A673 (cell line): ENCODE measurements around the gene PSMA2. TPM values are rescaled to one million over a fixed set of nuclear protein-coding genes. Genes with fewer than 3 reads are reported as not detected.
A peak's percentile ranks its signal among the peaks of the same experiment; 100 is the strongest.
"Not testable (repeated sequence)": the region's sequence is repeated elsewhere in the genome, so short reads cannot be mapped to it uniquely, and the experiment has no call there.

Experiments used
- BruUV-seq: library from RNA; stranded (reverse); fragments of 400-500 nt; replicated peaks from 2 replicates; lab custom pipeline; 2021; lab: Mats Ljungman, UMichigan
- CTCF ChIA-PET: fragments of 300-600 bp; sonication (Branson Sonifier 250); formaldehyde crosslinking; loops from one replicate; lab custom pipeline; 2022; ENCODE audit warnings: antibody characterized with exemption; lab: Charles Lee
- POLR2A ChIA-PET: fragments of 300-600 bp; sonication (Branson Sonifier 250); formaldehyde crosslinking; loops from one replicate; lab custom pipeline; 2022; ENCODE audit warnings: antibody characterized with exemption; ENCODE audit not compliant: low non-redundant PET; lab: Charles Lee
- DNase-seq: peaks from one replicate; pipeline ENCODE4 v3.0.0-alpha.2; 2015; ENCODE audit warnings: low spot score
- H3K27ac ChIP-seq: fragments of 200-600 bp; sonication (generic); 2 replicates; pipeline ENCODE4 v1.5.1; 2016; ENCODE audit warnings: mixed run types, low read depth, mild to moderate bottlenecking, mixed read lengths, antibody characterized with exemption, low read length; ENCODE audit not compliant: poor library complexity, severe bottlenecking
- H3K27me3 ChIP-seq: fragments of 200-600 bp; sonication (generic); replicated peaks from 2 replicates; pipeline ENCODE4 v1.6.1; 2017; ENCODE audit warnings: mixed run types, low read depth, mild to moderate bottlenecking, mixed read lengths, antibody characterized with exemption, low read length; ENCODE audit not compliant: insufficient read depth, poor library complexity
- H3K36me3 ChIP-seq: fragments of 200-600 bp; sonication (generic); 2 replicates; pipeline ENCODE4 v1.6.1; 2016; ENCODE audit warnings: mixed run types, mild to moderate bottlenecking, mixed read lengths, antibody characterized with exemption, low read length; ENCODE audit not compliant: insufficient read depth, poor library complexity, severe bottlenecking
- H3K4me1 ChIP-seq: fragments of 200-600 bp; sonication (generic); 2 replicates; pipeline ENCODE4 v1.6.1; 2017; ENCODE audit warnings: mixed run types, mild to moderate bottlenecking, mixed read lengths, antibody characterized with exemption, low read length; ENCODE audit not compliant: insufficient read depth, poor library complexity, severe bottlenecking
- H3K4me3 ChIP-seq: fragments of 200-600 bp; sonication (generic); 2 replicates; pipeline ENCODE4 v1.5.1; 2016; ENCODE audit warnings: low read depth, mixed run types, mild to moderate bottlenecking, mixed read lengths, low read length; ENCODE audit not compliant: poor library complexity, severe bottlenecking
- H3K9me3 ChIP-seq: fragments of 200-600 bp; sonication (generic); 2 replicates; pipeline ENCODE4 v1.6.1; 2016; ENCODE audit warnings: mixed run types, low read depth, mild to moderate bottlenecking, mixed read lengths, antibody characterized with exemption, low read length; ENCODE audit not compliant: poor library complexity, severe bottlenecking
- EZH2 ChIP-seq: fragments of 200-600 bp; sonication (generic); IDR thresholded peaks from 2 replicates; pipeline ENCODE4 v1.6.1; 2017; ENCODE audit warnings: borderline replicate concordance, low read depth, mild to moderate bottlenecking, mixed read lengths, antibody characterized with exemption, low read length; ENCODE audit not compliant: poor library complexity, severe bottlenecking
- intact Hi-C: fragments of 100-400 bp; cut with micrococcal nuclease; formaldehyde crosslinking; loops from one replicate; pipeline ENCODE4 v1.10.0; 2022; ENCODE audit not compliant: unreplicated experiment
- total RNA-seq: library from RNA; stranded (reverse); gene quantifications from 2 replicates; pipeline ENCODE4 v1.2.3, GENCODE V29; 2021
- TF ChIP-seq, protein P1 (sequence below): fragments of 300-800, 200-600 bp; sonication (generic); conservative IDR thresholded peaks from 2 replicates; pipeline ENCODE4 v1.5.1; 2017; ENCODE audit warnings: low read depth, mild to moderate bottlenecking, antibody characterized with exemption, low read length, moderate library complexity, mixed read lengths

The PSMA2 gene
- total RNA-seq, 1 experiment from 2014 or later, result 193 TPM

DNA sequence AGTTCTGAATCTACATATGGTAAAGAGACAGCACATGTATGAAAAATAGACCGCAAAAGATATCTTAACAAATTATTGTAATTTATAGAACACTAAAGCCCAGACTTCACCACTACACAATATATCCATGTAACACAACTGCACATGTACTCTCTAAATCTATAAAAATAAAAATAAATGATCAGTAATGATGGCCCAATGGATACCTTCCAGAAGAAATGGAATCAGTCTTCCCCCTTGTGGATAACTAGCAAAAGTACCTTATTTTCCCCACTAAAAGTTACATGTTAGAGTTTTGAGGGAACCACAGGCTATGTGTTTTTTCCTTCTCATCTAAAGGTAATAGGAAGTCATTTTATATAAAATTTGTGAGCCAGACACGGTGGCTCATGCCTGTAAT lies 45.8 kb downstream of the PSMA2 start:
- no TSS peak for BruUV-seq
- Histone ChIP-seq H3K9me3 (no peaks in the 10 kb centered on the region), H3K27me3 (no peaks in the 10 kb centered on the region), H3K4me3 (no peak overlapping the region), H3K4me1 (no peaks in the 10 kb centered on the region), H3K27ac (no peak overlapping the region), H3K36me3 (no peaks in the 10 kb centered on the region)
- ChIA-PET POLR2A (no interaction called here), CTCF (interaction anchor here (1.2 kb wide), 1 partner anchor 945 kb away, joined by 3 read pairs; no protein-coding TSS in a partner anchor)
- intact Hi-C loops, result no loop called here
- no peak for TF ChIP-seq EZH2
- TF ChIP-seq, protein P1, sequence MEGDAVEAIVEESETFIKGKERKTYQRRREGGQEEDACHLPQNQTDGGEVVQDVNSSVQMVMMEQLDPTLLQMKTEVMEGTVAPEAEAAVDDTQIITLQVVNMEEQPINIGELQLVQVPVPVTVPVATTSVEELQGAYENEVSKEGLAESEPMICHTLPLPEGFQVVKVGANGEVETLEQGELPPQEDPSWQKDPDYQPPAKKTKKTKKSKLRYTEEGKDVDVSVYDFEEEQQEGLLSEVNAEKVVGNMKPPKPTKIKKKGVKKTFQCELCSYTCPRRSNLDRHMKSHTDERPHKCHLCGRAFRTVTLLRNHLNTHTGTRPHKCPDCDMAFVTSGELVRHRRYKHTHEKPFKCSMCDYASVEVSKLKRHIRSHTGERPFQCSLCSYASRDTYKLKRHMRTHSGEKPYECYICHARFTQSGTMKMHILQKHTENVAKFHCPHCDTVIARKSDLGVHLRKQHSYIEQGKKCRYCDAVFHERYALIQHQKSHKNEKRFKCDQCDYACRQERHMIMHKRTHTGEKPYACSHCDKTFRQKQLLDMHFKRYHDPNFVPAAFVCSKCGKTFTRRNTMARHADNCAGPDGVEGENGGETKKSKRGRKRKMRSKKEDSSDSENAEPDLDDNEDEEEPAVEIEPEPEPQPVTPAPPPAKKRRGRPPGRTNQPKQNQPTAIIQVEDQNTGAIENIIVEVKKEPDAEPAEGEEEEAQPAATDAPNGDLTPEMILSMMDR, result peak; percentile 49
- DNase-seq, result peak; percentile 16

DNA sequence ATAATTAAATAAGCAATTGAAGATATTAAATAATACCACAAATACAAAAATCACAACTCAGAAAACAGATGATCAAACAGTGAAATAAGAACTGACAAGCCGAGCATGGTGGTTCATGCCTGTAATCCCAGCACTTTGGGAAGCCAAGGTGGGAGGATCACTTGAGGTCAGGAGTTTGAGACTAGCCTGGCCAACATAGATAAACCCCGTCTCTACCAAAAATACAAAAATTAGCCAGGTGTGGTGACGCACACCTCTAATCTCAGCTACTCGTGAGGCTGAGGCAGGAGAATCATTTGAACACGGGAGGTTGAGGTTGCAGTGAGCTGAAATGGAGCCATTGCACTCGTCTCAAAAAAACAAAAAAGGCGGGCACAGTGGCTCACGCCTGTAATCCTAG lies 46.8 kb downstream of the PSMA2 start:
- H3K36me3 ChIP-seq, POLR2A ChIA-PET, BruUV-seq, intact Hi-C loops, DNase-seq, H3K4me3 ChIP-seq, H3K4me1 ChIP-seq, H3K9me3 ChIP-seq, H3K27me3 ChIP-seq, H3K27ac ChIP-seq: not testable (repeated sequence)
- CTCF ChIA-PET, result interaction anchor here (0.6 kb wide), 1 partner anchor 277 kb away, joined by 5 read pairs; no protein-coding TSS in a partner anchor

DNA sequence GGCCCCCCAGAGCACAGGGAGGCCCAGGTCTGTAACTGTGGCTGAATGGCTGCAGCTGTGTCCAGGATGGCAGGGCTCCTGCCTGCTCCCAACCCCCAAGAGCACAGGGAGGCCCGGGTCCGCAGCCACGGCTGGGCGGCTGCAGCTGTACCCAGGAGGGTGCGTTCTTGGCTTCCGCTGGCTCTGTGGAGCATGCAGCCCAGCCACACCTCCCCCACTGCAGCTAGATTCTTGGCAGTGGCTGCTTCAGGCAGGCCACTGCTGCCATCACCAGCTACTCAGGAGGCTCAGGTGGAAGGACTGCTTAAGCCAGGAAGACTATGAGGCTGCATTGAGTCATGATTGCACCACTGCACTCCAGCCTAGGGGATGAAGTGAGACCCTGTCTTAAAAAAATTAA lies 48.0 kb downstream of the PSMA2 start:
- ChIA-PET POLR2A (no interaction called here), CTCF (no interaction called here)
- Histone ChIP-seq H3K36me3 (no peaks in the 10 kb centered on the region), H3K27me3 (no peaks in the 10 kb centered on the region), H3K9me3 (no peaks in the 10 kb centered on the region), H3K27ac (no peak overlapping the region), H3K4me3 (no peak overlapping the region), H3K4me1 (no peaks in the 10 kb centered on the region)
- no TSS peak for BruUV-seq
- TF ChIP-seq EZH2, result no peak
- TF ChIP-seq, protein P1, result no peak
- DNase-seq, result no peak
- intact Hi-C loops, result no loop called here

DNA sequence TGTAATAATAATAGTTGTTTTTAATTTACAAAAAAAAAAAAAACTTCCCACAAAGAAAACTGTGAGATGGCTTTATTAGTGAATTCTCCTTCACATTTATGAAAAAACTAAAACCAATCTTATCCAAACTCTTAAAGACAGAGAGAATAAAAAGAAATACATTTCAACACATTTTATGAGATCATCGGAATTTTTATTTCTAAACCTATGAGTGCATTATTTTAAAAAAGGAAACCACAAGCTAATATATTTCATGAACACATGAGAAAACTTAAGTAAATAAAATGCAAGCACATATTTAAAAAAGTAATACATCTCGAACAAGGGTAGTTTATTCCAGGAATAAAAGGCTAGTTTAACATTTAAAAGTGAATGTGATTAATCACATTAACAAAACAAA lies 51.6 kb downstream of the PSMA2 start:
- POLR2A ChIA-PET, result no interaction called here
- BruUV-seq, result no TSS peak

More for the DNA sequence above, 51.6 kb downstream of the PSMA2 start:
- intact Hi-C loops, result no loop called here
- no peaks in the 10 kb centered on the region for H3K9me3 ChIP-seq
- TF ChIP-seq EZH2, result no peak
- TF ChIP-seq, protein P1, result no peak
- H3K4me3 ChIP-seq, result no peak overlapping the region
- no peaks in the 10 kb centered on the region for H3K36me3 ChIP-seq
- no peak for DNase-seq
- H3K27ac ChIP-seq, result no peak overlapping the region
- CTCF ChIA-PET, result interaction anchor here (0.7 kb wide), 1 partner anchor 937 kb away, joined by 4 read pairs; no protein-coding TSS in a partner anchor
- no peaks in the 10 kb centered on the region for H3K4me1 ChIP-seq
- no peaks in the 10 kb centered on the region for H3K27me3 ChIP-seq
